K562 (cell line): ENCODE measurements around the gene DNAAF2. TPM values are rescaled to one million over a fixed set of nuclear protein-coding genes. Genes with fewer than 3 reads are reported as not detected.

Source experiments
- ARHGAP35 ChIP-seq: fragments of 450-650 bp; IDR thresholded peaks from 2 replicates; pipeline ENCODE4 v1.6.1; 2018; ENCODE audit not compliant: partially characterized antibody
- ATF1 ChIP-seq, 2 experiments: fragments of 450-650 bp in 1 of 2; IDR thresholded peaks; 2 replicates each; pipeline ENCODE4 v1.6.1; 2016; ENCODE audit warnings: missing compliant biosample characterization in 1 of 2, missing genetic modification characterization in 1 of 2
- CHCHD3 ChIP-seq: fragments of 250-450 bp; sonication (Bioruptor Pico); IDR thresholded peaks from 2 replicates; pipeline ENCODE4 v2.1.2; 2022; ENCODE audit warnings: mild to moderate bottlenecking
- EP400 ChIP-seq: fragments of 450-650 bp; IDR thresholded peaks from 2 replicates; pipeline ENCODE4 v1.6.1; 2017; ENCODE audit warnings: antibody characterized with exemption, mild to moderate bottlenecking, moderate library complexity
- HDAC1 ChIP-seq, 2 experiments: fragments of 450-650 bp; IDR thresholded peaks; 2 replicates each; pipeline ENCODE4 v1.6.1; 2016 to 2017; ENCODE audit warnings: inconsistent platforms in 1 of 2, mild to moderate bottlenecking in 1 of 2, moderate library complexity in 1 of 2
- IRF2 ChIP-seq: sonication (generic); formaldehyde crosslinking; IDR thresholded peaks from 2 replicates; pipeline ENCODE4 v1.8.1; 2022; ENCODE audit warnings: mild to moderate bottlenecking, missing genetic modification reagents
- NFRKB ChIP-seq: fragments of 450-650 bp; IDR thresholded peaks from 2 replicates; pipeline ENCODE4 v1.6.1; 2016; ENCODE audit warnings: low read depth
- PHTF2 ChIP-seq: fragments of 250-450 bp; sonication (Bioruptor Pico); IDR thresholded peaks from 2 replicates; pipeline ENCODE4 v1.5.0; 2021; ENCODE audit warnings: mild to moderate bottlenecking
- POLR2AphosphoS2 ChIP-seq: IDR thresholded peaks from 2 replicates; pipeline ENCODE4 v1.6.1; 2012; ENCODE audit warnings: low read length, improper control_type of control experiment
- RNF2 ChIP-seq: sonication (generic); IDR thresholded peaks from 2 replicates; pipeline ENCODE4 v1.6.1; 2016
- ZNF143 ChIP-seq: sonication (generic); formaldehyde crosslinking; IDR thresholded peaks from 2 replicates; pipeline ENCODE4 v1.9.0; 2022; ENCODE audit warnings: mild to moderate bottlenecking, missing genetic modification reagents
- polyA plus RNA-seq, 8 experiments: library from polyadenylated mRNA; depleted of rRNA in 4 of 8; stranded (reverse) in 5 of 8; unstranded in 3 of 8; fragments of >200 nt; fragmentation: Nextera tagmentation in 2 of 8; fragmentation: Illumina TruSeq in 1 of 8; extraction: Ambion mirVana in 2 of 8; extraction: Trizol in 1 of 8; gene quantifications; 2 replicates each; pipeline versions ENCODE4 v1.2.1 to v1.2.3, GENCODE V29; 2011 to 2014; ENCODE audit warnings: inconsistent platforms in 1 of 8, missing spikeins in 1 of 8
- total RNA-seq, 7 experiments: library from RNA; depleted of rRNA in 6 of 7; stranded (reverse); fragments of >200 nt in 6 of 7; fragmentation: Illumina TruSeq in 2 of 7; extraction: Trizol in 2 of 7; gene quantifications; 2 replicates each; pipeline versions ENCODE4 v1.2.1 to v1.2.3, GENCODE V29; 2011 to 2021; ENCODE audit warnings: low replicate concordance in 1 of 7
- TF ChIP-seq, protein P1 (sequence below): fragments of 450-650 bp; IDR thresholded peaks from 2 replicates; pipeline ENCODE4 v1.6.1; 2017; ENCODE audit warnings: antibody characterized with exemption, mild to moderate bottlenecking
- TF ChIP-seq, protein P2 (sequence below): fragments of 250-450 bp; sonication (Bioruptor Pico); IDR thresholded peaks from 2 replicates; pipeline ENCODE4 v1.4.0; 2020; ENCODE audit warnings: mild to moderate bottlenecking, moderate library complexity
- TF ChIP-seq, protein P3 (sequence below): fragments of 200-800 bp; sonication (Bioruptor generic); IDR thresholded peaks from 2 replicates; pipeline ENCODE4 v1.6.1; 2017; ENCODE audit warnings: missing genetic modification characterization, missing compliant biosample characterization
- TF ChIP-seq, protein P4 (sequence below): fragments of 250-450 bp; sonication (Bioruptor Pico); IDR thresholded peaks from 2 replicates; pipeline ENCODE4 v1.5.0; 2021; ENCODE audit warnings: mild to moderate bottlenecking, moderate library complexity

The DNAAF2 gene
- total and polyA plus RNA-seq, 9 of the 15 experiments (the other 6 are each of a cell fraction or from before 2014, with no cell fraction given), result 2.4 to 14.6 (median 11.1) TPM

DNA sequence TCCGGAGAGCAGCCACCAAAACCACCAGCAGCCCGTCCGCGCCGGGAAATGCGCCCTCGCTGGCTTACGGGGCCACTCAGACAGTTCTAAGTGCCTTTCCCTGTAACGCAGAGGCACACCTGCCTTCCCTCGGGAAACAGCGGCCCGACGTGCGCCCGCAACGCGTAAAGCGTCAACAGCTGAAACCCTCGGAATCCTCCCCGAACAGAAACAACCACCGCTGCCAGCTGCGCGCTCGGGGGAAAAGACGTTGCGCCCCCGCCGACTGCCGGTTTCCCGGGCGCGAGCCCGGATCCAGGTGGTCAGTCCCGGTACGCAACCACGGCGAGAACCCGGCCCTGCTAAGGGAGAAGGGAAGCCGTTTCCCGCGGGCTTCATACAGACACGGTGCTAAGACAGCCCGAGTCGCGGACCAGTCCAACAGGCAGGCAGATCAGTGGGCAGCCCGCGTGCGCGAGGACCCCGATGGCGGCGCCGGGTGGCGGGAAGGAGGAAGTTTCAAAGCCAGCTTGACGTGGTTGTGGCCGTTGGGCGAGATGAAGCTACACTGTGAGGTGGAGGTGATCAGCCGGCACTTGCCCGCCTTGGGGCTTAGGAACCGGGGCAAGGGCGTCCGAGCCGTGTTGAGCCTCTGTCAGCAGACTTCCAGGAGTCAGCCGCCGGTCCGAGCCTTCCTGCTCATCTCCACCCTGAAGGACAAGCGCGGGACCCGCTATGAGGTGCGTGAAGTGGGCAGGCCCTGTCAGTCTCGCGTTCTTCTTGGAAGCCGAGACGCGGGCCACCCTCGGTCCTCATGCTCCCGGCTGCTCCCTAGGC is 36.4 kb downstream of the DNAAF2 start, which contains the start of gene LRR1 (continued):
- TF ChIP-seq PHTF2 (no peak), RNF2 (no peak), POLR2AphosphoS2 (no peak), IRF2 (CRISPR knock-in tag) (no peak), ARHGAP35 (no peak), CHCHD3 (no peak), HDAC1 (IDR thresholded peaks at IDR 0.05) (peak in 1 of 2 experiments; percentile 57; a peak in 2 of 4 replicates), EP400 (peak; percentile 94), ATF1 (CRISPR knock-in tag; IDR thresholded peaks at IDR 0.05) (no peak), ATF1 (tag; IDR thresholded peaks at IDR 0.05) (peak; percentile 70), ZNF143 (CRISPR knock-in tag) (no peak), NFRKB (peak; percentile 91; the same call in 1 of the 2 replicates)
- TF ChIP-seq, protein P1, sequence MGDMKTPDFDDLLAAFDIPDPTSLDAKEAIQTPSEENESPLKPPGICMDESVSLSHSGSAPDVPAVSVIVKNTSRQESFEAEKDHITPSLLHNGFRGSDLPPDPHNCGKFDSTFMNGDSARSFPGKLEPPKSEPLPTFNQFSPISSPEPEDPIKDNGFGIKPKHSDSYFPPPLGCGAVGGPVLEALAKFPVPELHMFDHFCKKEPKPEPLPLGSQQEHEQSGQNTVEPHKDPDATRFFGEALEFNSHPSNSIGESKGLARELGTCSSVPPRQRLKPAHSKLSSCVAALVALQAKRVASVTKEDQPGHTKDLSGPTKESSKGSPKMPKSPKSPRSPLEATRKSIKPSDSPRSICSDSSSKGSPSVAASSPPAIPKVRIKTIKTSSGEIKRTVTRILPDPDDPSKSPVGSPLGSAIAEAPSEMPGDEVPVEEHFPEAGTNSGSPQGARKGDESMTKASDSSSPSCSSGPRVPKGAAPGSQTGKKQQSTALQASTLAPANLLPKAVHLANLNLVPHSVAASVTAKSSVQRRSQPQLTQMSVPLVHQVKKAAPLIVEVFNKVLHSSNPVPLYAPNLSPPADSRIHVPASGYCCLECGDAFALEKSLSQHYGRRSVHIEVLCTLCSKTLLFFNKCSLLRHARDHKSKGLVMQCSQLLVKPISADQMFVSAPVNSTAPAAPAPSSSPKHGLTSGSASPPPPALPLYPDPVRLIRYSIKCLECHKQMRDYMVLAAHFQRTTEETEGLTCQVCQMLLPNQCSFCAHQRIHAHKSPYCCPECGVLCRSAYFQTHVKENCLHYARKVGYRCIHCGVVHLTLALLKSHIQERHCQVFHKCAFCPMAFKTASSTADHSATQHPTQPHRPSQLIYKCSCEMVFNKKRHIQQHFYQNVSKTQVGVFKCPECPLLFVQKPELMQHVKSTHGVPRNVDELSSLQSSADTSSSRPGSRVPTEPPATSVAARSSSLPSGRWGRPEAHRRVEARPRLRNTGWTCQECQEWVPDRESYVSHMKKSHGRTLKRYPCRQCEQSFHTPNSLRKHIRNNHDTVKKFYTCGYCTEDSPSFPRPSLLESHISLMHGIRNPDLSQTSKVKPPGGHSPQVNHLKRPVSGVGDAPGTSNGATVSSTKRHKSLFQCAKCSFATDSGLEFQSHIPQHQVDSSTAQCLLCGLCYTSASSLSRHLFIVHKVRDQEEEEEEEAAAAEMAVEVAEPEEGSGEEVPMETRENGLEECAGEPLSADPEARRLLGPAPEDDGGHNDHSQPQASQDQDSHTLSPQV, result peak; percentile 46; the same call in 1 of the 2 replicates
- TF ChIP-seq, protein P2, sequence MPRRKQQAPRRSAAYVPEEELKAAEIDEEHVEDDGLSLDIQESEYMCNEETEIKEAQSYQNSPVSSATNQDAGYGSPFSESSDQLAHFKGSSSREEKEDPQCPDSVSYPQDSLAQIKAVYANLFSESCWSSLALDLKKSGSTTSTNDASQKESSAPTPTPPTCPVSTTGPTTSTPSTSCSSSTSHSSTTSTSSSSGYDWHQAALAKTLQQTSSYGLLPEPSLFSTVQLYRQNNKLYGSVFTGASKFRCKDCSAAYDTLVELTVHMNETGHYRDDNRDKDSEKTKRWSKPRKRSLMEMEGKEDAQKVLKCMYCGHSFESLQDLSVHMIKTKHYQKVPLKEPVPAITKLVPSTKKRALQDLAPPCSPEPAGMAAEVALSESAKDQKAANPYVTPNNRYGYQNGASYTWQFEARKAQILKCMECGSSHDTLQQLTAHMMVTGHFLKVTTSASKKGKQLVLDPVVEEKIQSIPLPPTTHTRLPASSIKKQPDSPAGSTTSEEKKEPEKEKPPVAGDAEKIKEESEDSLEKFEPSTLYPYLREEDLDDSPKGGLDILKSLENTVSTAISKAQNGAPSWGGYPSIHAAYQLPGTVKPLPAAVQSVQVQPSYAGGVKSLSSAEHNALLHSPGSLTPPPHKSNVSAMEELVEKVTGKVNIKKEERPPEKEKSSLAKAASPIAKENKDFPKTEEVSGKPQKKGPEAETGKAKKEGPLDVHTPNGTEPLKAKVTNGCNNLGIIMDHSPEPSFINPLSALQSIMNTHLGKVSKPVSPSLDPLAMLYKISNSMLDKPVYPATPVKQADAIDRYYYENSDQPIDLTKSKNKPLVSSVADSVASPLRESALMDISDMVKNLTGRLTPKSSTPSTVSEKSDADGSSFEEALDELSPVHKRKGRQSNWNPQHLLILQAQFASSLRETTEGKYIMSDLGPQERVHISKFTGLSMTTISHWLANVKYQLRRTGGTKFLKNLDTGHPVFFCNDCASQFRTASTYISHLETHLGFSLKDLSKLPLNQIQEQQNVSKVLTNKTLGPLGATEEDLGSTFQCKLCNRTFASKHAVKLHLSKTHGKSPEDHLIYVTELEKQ (CRISPR knock-in tag), result no peak
- TF ChIP-seq, protein P3, sequence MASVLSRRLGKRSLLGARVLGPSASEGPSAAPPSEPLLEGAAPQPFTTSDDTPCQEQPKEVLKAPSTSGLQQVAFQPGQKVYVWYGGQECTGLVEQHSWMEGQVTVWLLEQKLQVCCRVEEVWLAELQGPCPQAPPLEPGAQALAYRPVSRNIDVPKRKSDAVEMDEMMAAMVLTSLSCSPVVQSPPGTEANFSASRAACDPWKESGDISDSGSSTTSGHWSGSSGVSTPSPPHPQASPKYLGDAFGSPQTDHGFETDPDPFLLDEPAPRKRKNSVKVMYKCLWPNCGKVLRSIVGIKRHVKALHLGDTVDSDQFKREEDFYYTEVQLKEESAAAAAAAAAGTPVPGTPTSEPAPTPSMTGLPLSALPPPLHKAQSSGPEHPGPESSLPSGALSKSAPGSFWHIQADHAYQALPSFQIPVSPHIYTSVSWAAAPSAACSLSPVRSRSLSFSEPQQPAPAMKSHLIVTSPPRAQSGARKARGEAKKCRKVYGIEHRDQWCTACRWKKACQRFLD (CRISPR knock-in tag), result peak; percentile 73
- TF ChIP-seq, protein P4, sequence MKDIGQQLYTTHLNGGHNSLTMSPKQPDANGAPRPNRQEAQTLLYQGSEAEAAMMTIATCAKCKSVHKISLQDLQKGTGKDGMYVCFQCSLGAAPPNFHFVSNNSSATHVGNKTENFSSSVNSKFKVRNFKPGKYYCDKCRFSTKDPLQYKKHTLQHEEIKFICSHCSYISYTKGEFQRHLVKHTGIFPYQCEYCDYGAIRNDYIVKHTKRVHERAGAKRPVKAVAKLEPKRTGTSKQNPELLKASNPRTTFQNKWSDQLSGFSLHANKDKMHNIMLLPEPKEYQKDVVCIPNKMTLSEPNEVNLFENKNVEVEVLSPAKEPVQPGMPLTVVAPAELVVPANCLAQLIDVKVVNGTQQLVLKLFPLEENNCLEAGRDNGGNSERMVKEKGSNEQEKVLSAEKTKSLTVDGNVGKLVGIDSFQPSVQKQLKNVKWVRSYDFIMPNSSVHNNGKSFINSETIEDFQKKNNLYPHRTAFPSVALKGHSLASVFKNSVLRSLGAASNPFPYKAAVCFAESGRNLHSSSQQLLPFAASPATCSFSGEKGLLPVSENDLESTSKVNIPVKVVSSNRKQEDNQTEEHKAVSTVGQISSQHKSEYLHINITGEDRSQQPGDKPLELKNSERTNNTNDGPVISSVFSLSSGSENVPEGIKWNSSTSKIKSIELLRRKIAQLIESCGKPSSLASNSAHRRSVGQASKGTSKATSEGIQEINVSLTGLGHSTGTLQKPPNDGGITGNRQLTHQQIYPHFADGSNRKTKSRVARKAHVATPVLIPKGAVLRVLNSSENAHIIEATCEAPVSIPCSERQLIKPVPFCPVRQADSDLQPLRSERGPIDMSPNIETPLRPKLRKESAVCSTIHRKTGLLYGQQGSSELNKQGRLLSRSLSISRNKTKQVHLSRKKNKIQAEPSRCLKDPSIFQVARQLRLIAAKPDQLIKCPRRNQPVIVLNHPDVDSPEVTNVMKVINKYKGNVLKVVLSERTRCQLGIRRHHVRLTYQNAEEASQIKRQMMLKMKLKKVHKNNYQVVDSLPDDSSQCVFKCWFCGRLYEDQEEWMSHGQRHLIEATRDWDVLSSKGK (CRISPR knock-in tag), result no peak
